CD4-positive, alpha-beta T cell (primary cell): ENCODE measurements around the gene SORCS2. TPM values are rescaled to one million over a fixed set of nuclear protein-coding genes. Genes with fewer than 3 reads are reported as not detected.

Experiments used
- ATAC-seq: fragments of 200-7000 bp; cut with Tn5 transposase; one replicate; pipeline ENCODE4 v1.10.0; 2022; ENCODE audit warnings: mild to moderate bottlenecking; ENCODE audit not compliant: poor library complexity
- CTCF ChIA-PET: fragments of 350-600 bp; sonication (Branson Sonifier 250); formaldehyde crosslinking; loops from one replicate; lab custom pipeline; 2021; ENCODE audit warnings: antibody characterized with exemption, inconsistent platforms; lab: Charles Lee
- POLR2A ChIA-PET: fragments of 350-600 bp; sonication (Branson Sonifier 250); formaldehyde crosslinking; loops from one replicate; lab custom pipeline; 2021; ENCODE audit warnings: antibody characterized with exemption, inconsistent platforms; lab: Charles Lee
- DNase-seq, 14 experiments: peaks; one replicate each; pipeline ENCODE4 v3.0.0-alpha.2; 2013 to 2020; ENCODE audit warnings: mixed read lengths in 2 of 14
- H3K27ac ChIP-seq, 2 donors: one replicate each; pipeline versions ENCODE4 v1.5.1 to v1.7.0; 2013; ENCODE audit warnings: low read length in 2 of 2, low read depth in 1 of 2, mild to moderate bottlenecking in 1 of 2
- H3K27me3 ChIP-seq, 2 experiments: 1 replicate in 1 of 2; 2 replicates in 1 of 2; pipeline versions ENCODE4 v1.6.1 to v1.7.0; 2013; ENCODE audit warnings: low read length in 2 of 2, control low read depth in 1 of 2, mild to moderate bottlenecking in 1 of 2, moderate library complexity in 1 of 2; ENCODE audit not compliant: insufficient read depth in 2 of 2, control insufficient read depth in 1 of 2
- H3K36me3 ChIP-seq: one replicate; pipeline ENCODE4 v1.6.1; 2013; ENCODE audit warnings: low read length, control low read depth; ENCODE audit not compliant: insufficient read depth
- H3K4me1 ChIP-seq: one replicate; pipeline ENCODE4 v1.6.1; 2013; ENCODE audit warnings: low read length, control low read depth; ENCODE audit not compliant: insufficient read depth
- H3K4me3 ChIP-seq: one replicate; pipeline ENCODE4 v1.5.1; 2013; ENCODE audit warnings: mild to moderate bottlenecking, low read length, moderate library complexity
- H3K9me3 ChIP-seq, 2 experiments: 1 replicate in 1 of 2; 2 replicates in 1 of 2; pipeline versions ENCODE4 v1.6.1 to v1.7.0; 2013; ENCODE audit warnings: low read length in 2 of 2, mild to moderate bottlenecking in 2 of 2, control low read depth in 1 of 2, moderate library complexity in 1 of 2; ENCODE audit not compliant: control insufficient read depth in 1 of 2, insufficient read depth in 1 of 2
- H3K27ac Mint-ChIP-seq: one replicate; pipeline ENCODE4 v1.8.0; 2020; ENCODE audit warnings: mixed read lengths
- H3K27me3 Mint-ChIP-seq: one replicate; pipeline ENCODE4 v1.8.0; 2021; ENCODE audit warnings: mixed read lengths
- H3K36me3 Mint-ChIP-seq: one replicate; pipeline ENCODE4 v1.8.0; 2021; ENCODE audit warnings: low read depth, mixed read lengths
- H3K4me1 Mint-ChIP-seq: one replicate; pipeline ENCODE4 v1.8.0; 2021; ENCODE audit warnings: low read depth, mixed read lengths
- H3K4me3 Mint-ChIP-seq: one replicate; pipeline ENCODE4 v1.8.0; 2020; ENCODE audit warnings: mild to moderate bottlenecking, mixed read lengths
- H3K9me3 Mint-ChIP-seq: one replicate; pipeline ENCODE4 v1.8.0; 2020; ENCODE audit warnings: mixed read lengths
- CTCF ChIP-seq: fragments of 200-600 bp; IDR thresholded peaks from one replicate; pipeline ENCODE4 v1.8.0; 2022; ENCODE audit warnings: antibody characterized with exemption, mild to moderate bottlenecking
- intact Hi-C, 2 experiments: fragments of 100-400 bp; cut with DNase I in 1 of 2; cut with micrococcal nuclease in 1 of 2; formaldehyde crosslinking; loops; one replicate each; pipeline versions ENCODE4 v1.15.1 to v1.9.0; 2023 to 2025; cut with DNase I, micrococcal nuclease
- total RNA-seq, 174 experiments: library from RNA in 2 of 174; stranded (reverse) in 2 of 174; gene quantifications; one replicate each; pipeline ENCODE4 v1.2.3 and lab custom pipeline; 2021 to 2026

The SORCS2 gene
- total RNA-seq, 2 experiments from 2014 or later = not detected

- H3K9me3 Mint-ChIP-seq = peaks cover 5% of the 10 kb centered on the region
- Histone ChIP-seq H3K36me3 (no peaks in the 10 kb centered on the region), H3K4me1 (no peaks in the 10 kb centered on the region), H3K27me3 (no peaks in the 10 kb centered on the region), H3K4me3 (no peak overlapping the region), H3K9me3 (peaks cover 6 to 7% of the 10 kb centered on the region in 2 experiments), H3K27ac (no peak overlapping the region)
- POLR2A ChIA-PET = no interaction called here
- no peak overlapping the region for H3K4me3 Mint-ChIP-seq
- peaks cover 5% of the 10 kb centered on the region for H3K27me3 Mint-ChIP-seq
- CTCF ChIA-PET = no interaction called here
- TF ChIP-seq CTCF = no peak
- H3K36me3 Mint-ChIP-seq = no peaks in the 10 kb centered on the region
- ATAC-seq = no peak
- no peaks in the 10 kb centered on the region for H3K4me1 Mint-ChIP-seq
- H3K27ac Mint-ChIP-seq = no peak overlapping the region
- DNase-seq = no peak
- intact Hi-C loops = no loop called here
These were observed 156.9 kb downstream of the SORCS2 start for GRCh38 chr4:7348946-7349900.

GRCh38 chr4:7350396-7350795 lies 158.1 kb downstream of the SORCS2 start:
- Mint-ChIP-seq H3K27ac (no peak overlapping the region), H3K36me3 (no peaks in the 10 kb centered on the region), H3K4me3 (no peak overlapping the region), H3K27me3 (peaks cover 5% of the 10 kb centered on the region), H3K9me3 (peaks cover 5% of the 10 kb centered on the region), H3K4me1 (no peaks in the 10 kb centered on the region)
- Histone ChIP-seq H3K4me1 (no peaks in the 10 kb centered on the region), H3K4me3 (no peak overlapping the region), H3K27me3 (no peaks in the 10 kb centered on the region), H3K9me3 (peaks cover 2 to 6% of the 10 kb centered on the region in 2 experiments), H3K36me3 (no peaks in the 10 kb centered on the region), H3K27ac (no peak overlapping the region)
- intact Hi-C loops = no loop called here
- TF ChIP-seq CTCF = no peak
- DNase-seq (no peak), ATAC-seq (no peak)
- ChIA-PET POLR2A (no interaction called here), CTCF (no interaction called here)

GRCh38 chr4:7351014-7351413 lies 158.7 kb downstream of the SORCS2 start:
- DNase-seq (no peak), ATAC-seq (no peak)
- Histone ChIP-seq H3K27me3 (no peaks in the 10 kb centered on the region), H3K9me3 (peaks cover 6% of the 10 kb centered on the region in 2 experiments), H3K4me1 (no peaks in the 10 kb centered on the region), H3K36me3 (no peaks in the 10 kb centered on the region), H3K4me3 (no peak overlapping the region), H3K27ac (no peak overlapping the region)
- H3K9me3 Mint-ChIP-seq = peaks cover 5% of the 10 kb centered on the region
- no peaks in the 10 kb centered on the region for H3K36me3 Mint-ChIP-seq
- H3K4me1 Mint-ChIP-seq = no peaks in the 10 kb centered on the region
- H3K27ac Mint-ChIP-seq = no peak overlapping the region
- CTCF ChIA-PET = no interaction called here
- POLR2A ChIA-PET = no interaction called here
- H3K4me3 Mint-ChIP-seq = no peak overlapping the region
- intact Hi-C loops = no loop called here
- H3K27me3 Mint-ChIP-seq = peaks cover 5% of the 10 kb centered on the region
- TF ChIP-seq CTCF = no peak
